ENCODE results near the gene SLC19A2.
"Not testable (repeated sequence)": the region's sequence is repeated elsewhere in the genome, so short reads cannot be mapped to it uniquely, and the experiment has no call there.

The SLC19A2 gene, protein sequence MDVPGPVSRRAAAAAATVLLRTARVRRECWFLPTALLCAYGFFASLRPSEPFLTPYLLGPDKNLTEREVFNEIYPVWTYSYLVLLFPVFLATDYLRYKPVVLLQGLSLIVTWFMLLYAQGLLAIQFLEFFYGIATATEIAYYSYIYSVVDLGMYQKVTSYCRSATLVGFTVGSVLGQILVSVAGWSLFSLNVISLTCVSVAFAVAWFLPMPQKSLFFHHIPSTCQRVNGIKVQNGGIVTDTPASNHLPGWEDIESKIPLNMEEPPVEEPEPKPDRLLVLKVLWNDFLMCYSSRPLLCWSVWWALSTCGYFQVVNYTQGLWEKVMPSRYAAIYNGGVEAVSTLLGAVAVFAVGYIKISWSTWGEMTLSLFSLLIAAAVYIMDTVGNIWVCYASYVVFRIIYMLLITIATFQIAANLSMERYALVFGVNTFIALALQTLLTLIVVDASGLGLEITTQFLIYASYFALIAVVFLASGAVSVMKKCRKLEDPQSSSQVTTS

DNA sequence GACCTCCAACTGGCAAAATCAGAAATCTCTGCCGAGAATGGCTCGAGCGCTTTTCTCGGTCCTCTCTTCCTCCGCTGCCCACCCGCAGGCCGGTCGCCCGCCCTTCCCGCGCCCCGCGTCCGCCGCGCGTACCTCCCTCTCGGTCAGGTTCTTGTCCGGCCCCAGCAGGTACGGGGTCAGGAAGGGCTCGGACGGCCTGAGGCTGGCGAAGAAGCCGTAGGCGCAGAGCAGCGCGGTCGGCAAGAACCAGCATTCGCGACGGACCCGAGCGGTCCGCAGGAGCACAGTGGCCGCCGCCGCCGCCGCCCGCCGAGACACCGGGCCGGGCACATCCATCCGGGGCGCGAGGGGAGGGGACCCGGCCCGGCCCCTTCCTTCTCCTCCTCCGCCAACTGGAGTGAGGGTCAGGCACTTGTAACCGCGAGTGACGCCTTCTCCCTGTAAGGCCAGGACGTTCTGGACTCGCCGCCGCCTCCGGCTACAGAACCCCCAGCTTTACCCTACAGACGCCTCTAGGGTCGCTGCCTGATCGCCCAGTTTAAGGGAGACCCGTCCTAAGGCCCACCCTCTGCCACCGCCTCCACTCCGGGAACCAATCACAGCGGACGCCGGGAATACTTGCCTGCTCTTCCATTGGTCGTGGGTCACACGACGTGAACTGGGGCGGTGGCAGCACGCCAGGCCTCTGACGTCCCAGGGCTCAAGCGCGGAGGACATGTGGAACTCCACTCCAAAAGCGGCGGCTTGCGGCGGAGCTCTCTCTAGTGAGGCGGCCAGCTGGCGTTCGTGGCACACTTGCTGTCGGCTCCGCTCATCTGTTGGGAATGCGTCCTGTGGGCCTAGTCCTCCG lies at the start of gene SLC19A2:
TSS of gene SLC19A2 (minus strand) at position 514 of the 850 bp plus-strand sequence. CDS start at position 336, 178 bp downstream.
- H3F3A ChIP-seq (ENCODE audit: low read depth), result no peaks in the 10 kb centered on the region
- H4K20me1 ChIP-seq (ENCODE audit: insufficient read depth, low read length, poor library complexity, severe bottlenecking), result no peaks in the 10 kb centered on the region
- H2AFZ ChIP-seq (ENCODE audit: low read length), result peak within 1 kb of the TSS; percentile 86
- H3K9me3 ChIP-seq (ENCODE audit: insufficient read depth, low read depth, low read length), result no peaks in the 10 kb centered on the region
- peaks cover 58% of the 10 kb centered on the region for H3K4me1 ChIP-seq (ENCODE audit: insufficient read depth, low read length, poor library complexity, severe bottlenecking)
- no peaks in the 10 kb centered on the region for H3K36me3 ChIP-seq (ENCODE audit: insufficient read depth, low read length)
- no peak for TF ChIP-seq EZH2phosphoT487 (IDR thresholded peaks at IDR 0.05; ENCODE audit: borderline replicate concordance)
- TF ChIP-seq, protein P1, sequence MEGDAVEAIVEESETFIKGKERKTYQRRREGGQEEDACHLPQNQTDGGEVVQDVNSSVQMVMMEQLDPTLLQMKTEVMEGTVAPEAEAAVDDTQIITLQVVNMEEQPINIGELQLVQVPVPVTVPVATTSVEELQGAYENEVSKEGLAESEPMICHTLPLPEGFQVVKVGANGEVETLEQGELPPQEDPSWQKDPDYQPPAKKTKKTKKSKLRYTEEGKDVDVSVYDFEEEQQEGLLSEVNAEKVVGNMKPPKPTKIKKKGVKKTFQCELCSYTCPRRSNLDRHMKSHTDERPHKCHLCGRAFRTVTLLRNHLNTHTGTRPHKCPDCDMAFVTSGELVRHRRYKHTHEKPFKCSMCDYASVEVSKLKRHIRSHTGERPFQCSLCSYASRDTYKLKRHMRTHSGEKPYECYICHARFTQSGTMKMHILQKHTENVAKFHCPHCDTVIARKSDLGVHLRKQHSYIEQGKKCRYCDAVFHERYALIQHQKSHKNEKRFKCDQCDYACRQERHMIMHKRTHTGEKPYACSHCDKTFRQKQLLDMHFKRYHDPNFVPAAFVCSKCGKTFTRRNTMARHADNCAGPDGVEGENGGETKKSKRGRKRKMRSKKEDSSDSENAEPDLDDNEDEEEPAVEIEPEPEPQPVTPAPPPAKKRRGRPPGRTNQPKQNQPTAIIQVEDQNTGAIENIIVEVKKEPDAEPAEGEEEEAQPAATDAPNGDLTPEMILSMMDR (conservative IDR thresholded peaks at IDR 0.05; ENCODE audit: low read length), result peak; percentile 44
- H3K4me3 ChIP-seq (ENCODE audit: low read length, poor library complexity, severe bottlenecking), result peak within 1 kb of the TSS; percentile 76
- peak within 1 kb of the TSS; percentile 85 for H3K9ac ChIP-seq (ENCODE audit: low read depth, low read length, poor library complexity, severe bottlenecking)
- peak within 1 kb of the TSS; percentile 84 for H3K4me2 ChIP-seq (ENCODE audit: low read depth, low read length, poor library complexity, severe bottlenecking)
- H3K79me2 ChIP-seq (ENCODE audit: insufficient read depth, low read length), result peaks cover 47% of the 10 kb centered on the region
- no peaks in the 10 kb centered on the region for H3K27me3 ChIP-seq (ENCODE audit: insufficient read depth, low read length, poor library complexity, severe bottlenecking)
- H3K9me2 ChIP-seq (replicated peaks; ENCODE audit: low read depth, low read length), result no peaks in the 10 kb centered on the region

DNA sequence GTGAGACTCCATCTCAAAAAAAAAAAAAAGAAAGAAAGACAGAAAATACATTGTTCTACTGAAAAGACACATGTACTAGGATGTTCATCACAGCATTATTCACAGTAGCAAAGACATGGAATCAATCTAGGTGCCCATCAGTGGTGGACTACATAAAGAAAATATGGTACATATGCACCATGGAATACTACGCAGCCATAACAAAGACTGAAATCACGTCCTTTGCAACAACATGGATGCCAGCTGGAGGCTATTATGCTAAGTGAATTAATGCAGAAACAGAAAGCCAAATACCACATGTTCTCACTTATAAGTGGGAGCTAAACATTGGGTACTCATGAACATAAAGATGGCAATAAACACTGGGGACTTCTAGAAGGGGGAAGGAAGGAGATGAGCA lies 48.9 kb upstream of the SLC19A2 start:
- Histone ChIP-seq H3K9me3 (ENCODE audit: insufficient read depth, low read depth, low read length) (no peaks in the 10 kb centered on the region), H3K4me1 (ENCODE audit: insufficient read depth, low read length, poor library complexity, severe bottlenecking) (no peaks in the 10 kb centered on the region), H3K79me2 (ENCODE audit: insufficient read depth, low read length) (no peaks in the 10 kb centered on the region), H3F3A (ENCODE audit: low read depth) (no peaks in the 10 kb centered on the region), H3K4me2 (ENCODE audit: low read depth, low read length, poor library complexity, severe bottlenecking) (no peak overlapping the region), H3K36me3 (ENCODE audit: insufficient read depth, low read length) (no peaks in the 10 kb centered on the region), H3K9ac (ENCODE audit: low read depth, low read length, poor library complexity, severe bottlenecking) (no peak overlapping the region), H4K20me1 (ENCODE audit: insufficient read depth, low read length, poor library complexity, severe bottlenecking) (no peaks in the 10 kb centered on the region), H3K4me3 (ENCODE audit: low read length, poor library complexity, severe bottlenecking) (no peak overlapping the region), H3K27me3 (ENCODE audit: insufficient read depth, low read length, poor library complexity, severe bottlenecking) (no peaks in the 10 kb centered on the region), H3K9me2 (replicated peaks; ENCODE audit: low read depth, low read length) (no peaks in the 10 kb centered on the region), H2AFZ (ENCODE audit: low read length) (no peak overlapping the region)
- TF ChIP-seq EZH2phosphoT487 (IDR thresholded peaks at IDR 0.05; ENCODE audit: borderline replicate concordance), result no peak
- TF ChIP-seq, protein P1 (conservative IDR thresholded peaks at IDR 0.05; ENCODE audit: low read length), result no peak

DNA sequence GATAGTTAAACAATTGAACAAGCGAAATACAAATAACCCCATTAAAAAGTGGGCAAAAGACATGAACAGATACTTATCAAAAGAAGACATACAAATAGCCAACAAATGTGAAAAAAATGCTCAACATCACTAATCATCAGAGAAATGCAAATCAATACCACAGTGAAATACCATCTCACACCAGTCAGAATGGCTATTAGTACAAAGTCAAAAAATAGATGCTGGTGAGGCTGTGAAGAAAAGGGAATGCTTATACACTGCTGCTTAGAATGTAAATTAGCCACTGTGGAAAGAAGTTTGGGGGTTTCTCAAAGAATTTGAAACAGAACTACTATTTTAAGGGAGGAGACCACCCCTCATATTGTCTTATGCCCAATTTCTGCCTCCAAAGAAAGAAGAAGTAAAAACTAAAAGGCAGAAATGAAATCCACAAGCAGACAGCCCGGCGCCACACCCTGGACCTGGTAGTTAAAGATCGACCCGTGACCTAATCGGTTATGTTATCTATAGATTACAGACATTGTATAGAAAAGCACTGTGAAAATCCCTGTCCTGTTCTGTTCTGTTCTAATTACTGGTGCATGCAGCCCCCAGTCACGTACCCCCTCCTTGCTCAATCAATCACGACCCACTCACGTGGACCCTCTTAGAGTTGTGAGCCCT lies 47.9 kb upstream of the SLC19A2 start:
- H3K79me2 ChIP-seq (ENCODE audit: insufficient read depth, low read length); H3K9me3 ChIP-seq (ENCODE audit: insufficient read depth, low read depth, low read length); H3F3A ChIP-seq (ENCODE audit: low read depth); H4K20me1 ChIP-seq (ENCODE audit: insufficient read depth, low read length, poor library complexity, severe bottlenecking); H3K9ac ChIP-seq (ENCODE audit: low read depth, low read length, poor library complexity, severe bottlenecking); H3K9me2 ChIP-seq (replicated peaks; ENCODE audit: low read depth, low read length); H3K4me1 ChIP-seq (ENCODE audit: insufficient read depth, low read length, poor library complexity, severe bottlenecking); H3K36me3 ChIP-seq (ENCODE audit: insufficient read depth, low read length); H2AFZ ChIP-seq (ENCODE audit: low read length); H3K4me3 ChIP-seq (ENCODE audit: low read length, poor library complexity, severe bottlenecking); H3K4me2 ChIP-seq (ENCODE audit: low read depth, low read length, poor library complexity, severe bottlenecking); H3K27me3 ChIP-seq (ENCODE audit: insufficient read depth, low read length, poor library complexity, severe bottlenecking): not testable (repeated sequence)

All from Loucy (cell line).